ENCODE measurements around the gene SLC44A1. TPM values are rescaled to one million over a fixed set of nuclear protein-coding genes. Genes with fewer than 3 reads are reported as not detected.

Gene SLC44A1
- total and polyA plus RNA-seq, 12 donors = 6.1 to 29.0 (median 17.8) TPM

GRCh38 chr9:105375323-105375722, 130.9 kb downstream of the SLC44A1 start:
- ATAC-seq = no peak
- peaks cover 0 to 71% (median 11%) of the 10 kb centered on the region in 9 donors for H3K36me3 ChIP-seq
- no peak for TF ChIP-seq CTCF (IDR thresholded peaks at IDR 0.05)

GRCh38 chr9:105376893-105377292, 132.4 kb downstream of the SLC44A1 start:
- Histone ChIP-seq H3K36me3 (peaks cover 0 to 68% (median 11%) of the 10 kb centered on the region in 9 donors), H3K4me1 (no peaks in the 10 kb centered on the region), H3K27ac (no peak overlapping the region), H3K27me3 (no peaks in the 10 kb centered on the region), H3K4me3 (no peak overlapping the region), H3K9me3 (no peaks in the 10 kb centered on the region)
- ATAC-seq (no peak), DNase-seq (no peak)
- TF ChIP-seq CTCF (IDR thresholded peaks at IDR 0.05) = no peak
- WGBS, 2 donors = 38 to 96% methylated on average over 1 of the region's 1 CpG
- intact Hi-C loops (cut with DNase I) = no loop called here

More at GRCh38 chr9:105375323-105375722, 130.9 kb downstream of the SLC44A1 start:
- Histone ChIP-seq H3K9me3 (no peaks in the 10 kb centered on the region), H3K4me1 (no peaks in the 10 kb centered on the region), H3K27me3 (no peaks in the 10 kb centered on the region), H3K4me3 (no peak overlapping the region), H3K27ac (no peak overlapping the region)
- intact Hi-C loops (cut with DNase I) = no loop called here
- WGBS, 2 donors = 97 to 98% methylated on average over 4 of the region's 4 CpGs
- DNase-seq = no peak

- ATAC-seq (peak in 1 of 8 donors; percentile 56), DNase-seq (peak in 1 of 2 donors; percentile 6)
- H3K4me3 ChIP-seq = peak overlapping the region in 6 of 10 donors; percentile 30 to 43 (median 38)
These were observed 141.0 kb downstream of the SLC44A1 start for GRCh38 chr9:105385381-105385985.

GRCh38 chr9:105389796-105390195, 145.3 kb downstream of the SLC44A1 start:
- H3K4me3 ChIP-seq = no peak overlapping the region
- H3K4me1 ChIP-seq = peaks cover 0 to 8% (median 0%) of the 10 kb centered on the region in 9 donors
- no peak for TF ChIP-seq CTCF (IDR thresholded peaks at IDR 0.05)
- peaks cover 0 to 41% (median 0%) of the 10 kb centered on the region in 9 donors for H3K36me3 ChIP-seq
- intact Hi-C loops (cut with DNase I) = no loop called here
- H3K27ac ChIP-seq = no peak overlapping the region
- no peak for DNase-seq
- WGBS, 2 donors = 89 to 92% methylated on average over 6 of the region's 6 CpGs
- H3K9me3 ChIP-seq = no peaks in the 10 kb centered on the region
- H3K27me3 ChIP-seq = no peaks in the 10 kb centered on the region
- ATAC-seq = no peak

More at GRCh38 chr9:105385381-105385985, 141.0 kb downstream of the SLC44A1 start:
- 69 to 74% methylated on average over 9 of the region's 9 CpGs for WGBS, 2 donors
- no peaks in the 10 kb centered on the region for H3K27me3 ChIP-seq
- H3K27ac ChIP-seq = peak overlapping the region in 1 of 10 donors; percentile 52
- no peak for TF ChIP-seq CTCF (IDR thresholded peaks at IDR 0.05)
- H3K36me3 ChIP-seq = peaks cover 0 to 71% (median 12%) of the 10 kb centered on the region in 9 donors
- no peaks in the 10 kb centered on the region for H3K9me3 ChIP-seq
- intact Hi-C loops (cut with DNase I) = no loop called here
- peaks cover 0 to 8% (median 0%) of the 10 kb centered on the region in 9 donors for H3K4me1 ChIP-seq
